HG02678 (cell line): ENCODE data around the gene NTF3.

Experiments used
- ATAC-seq: cut with Tn5 transposase; IDR thresholded peaks from one replicate; pipeline ENCODE4 v1.9.1; 2021; ENCODE audit warnings: mild to moderate bottlenecking, moderate library complexity; ENCODE audit not compliant: unreplicated experiment

The NTF3 gene

GRCh38 chr12:5432011-5432400 is at the start of gene NTF3:
NTF3 (plus strand) TSS chr12:5432108; CDS start chr12:5432325, 217 bp downstream.
- no peak for ATAC-seq

DNA sequence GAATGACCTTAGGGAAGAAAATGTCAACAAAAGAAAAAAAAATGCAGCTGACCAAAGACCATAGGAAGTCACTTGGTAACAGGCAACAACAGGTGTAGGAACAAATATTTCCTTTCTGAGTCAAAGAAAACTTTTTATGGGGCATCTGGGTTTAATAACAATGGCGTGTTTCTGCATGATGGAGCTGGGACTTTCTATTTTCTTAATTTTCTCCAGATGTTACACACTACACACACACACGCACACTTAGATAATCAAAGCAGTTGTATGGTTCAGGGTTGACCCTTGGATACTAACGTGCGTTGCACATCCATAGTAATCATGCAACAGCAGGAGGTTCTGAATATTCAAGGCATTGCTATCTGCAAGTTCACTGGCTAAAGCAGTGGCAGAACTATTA is 47.9 kb upstream of the NTF3 start:
- ATAC-seq: no peak

DNA sequence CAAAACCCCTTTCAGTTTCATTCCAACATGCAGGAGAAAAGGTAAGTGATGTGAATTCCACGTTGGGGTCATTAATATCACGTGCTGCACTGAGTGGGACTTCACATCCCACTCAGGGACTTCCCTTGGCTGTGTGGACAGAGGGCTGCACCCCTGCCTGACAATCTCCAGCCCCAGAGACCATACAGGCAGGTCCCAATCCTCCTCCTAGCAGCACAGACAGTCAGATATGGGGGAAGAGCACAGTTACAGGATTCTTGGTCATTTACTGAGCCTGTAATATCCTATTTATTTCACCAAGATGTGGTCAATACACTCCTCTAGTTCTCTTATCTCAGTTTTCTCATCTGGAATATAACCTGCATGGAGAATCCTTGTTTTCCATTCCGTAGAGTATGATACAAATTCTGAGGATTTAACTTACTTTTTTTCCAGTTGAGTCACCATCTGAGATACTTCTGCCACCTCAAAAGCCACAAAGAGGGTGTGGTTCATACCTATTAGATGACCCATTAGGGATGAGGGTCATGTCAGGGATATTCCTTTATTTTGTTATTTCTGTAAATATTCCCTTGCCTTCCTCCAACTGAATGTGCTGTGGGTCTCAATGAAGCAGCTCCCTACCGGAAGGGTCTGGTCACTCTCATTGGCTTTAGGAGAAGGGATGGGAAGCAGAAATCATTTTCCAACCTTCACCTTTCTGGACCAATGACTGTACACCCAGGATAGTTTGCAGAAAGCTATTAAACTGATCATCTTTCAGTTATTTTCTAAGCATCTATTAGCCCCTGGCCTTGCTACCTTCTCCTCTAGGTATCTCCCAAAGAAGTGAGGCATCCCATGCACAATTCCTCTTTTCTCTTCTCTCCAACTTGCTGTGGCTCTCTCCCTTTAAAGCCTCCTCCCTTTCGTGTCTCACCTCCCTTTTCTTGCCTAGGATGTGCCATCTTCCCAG is 43.0 kb upstream of the NTF3 start:
- no peak for ATAC-seq

DNA sequence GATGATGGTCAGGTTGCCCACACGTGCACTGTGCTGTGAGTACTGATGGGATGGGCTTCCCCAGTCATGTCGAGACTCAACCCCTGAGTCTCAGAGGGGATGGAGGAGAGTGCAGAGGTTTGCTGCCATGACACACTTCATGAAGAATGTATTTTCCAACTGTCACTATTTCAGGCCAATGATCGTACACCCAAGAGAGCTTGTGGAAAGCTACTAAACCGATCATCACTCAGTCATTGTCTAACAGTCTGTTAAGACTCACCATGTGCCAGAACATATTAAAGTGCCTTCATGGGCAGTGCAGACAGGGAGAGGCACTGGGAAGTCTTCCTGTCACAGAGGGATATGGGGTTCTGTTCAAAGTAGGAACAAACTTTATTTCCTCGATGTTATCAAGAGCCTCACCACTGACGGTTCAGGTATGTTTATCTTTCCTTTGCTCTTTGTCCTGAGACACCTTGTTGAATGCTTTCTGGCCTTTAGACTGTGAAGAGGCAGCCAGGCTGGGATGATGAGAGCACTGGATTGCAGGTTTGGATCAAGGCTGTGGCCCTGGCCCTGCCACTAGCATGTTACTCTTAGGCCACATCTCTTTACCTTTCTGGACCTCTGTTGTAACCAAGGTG is 41.6 kb upstream of the NTF3 start:
- no peak for ATAC-seq

DNA sequence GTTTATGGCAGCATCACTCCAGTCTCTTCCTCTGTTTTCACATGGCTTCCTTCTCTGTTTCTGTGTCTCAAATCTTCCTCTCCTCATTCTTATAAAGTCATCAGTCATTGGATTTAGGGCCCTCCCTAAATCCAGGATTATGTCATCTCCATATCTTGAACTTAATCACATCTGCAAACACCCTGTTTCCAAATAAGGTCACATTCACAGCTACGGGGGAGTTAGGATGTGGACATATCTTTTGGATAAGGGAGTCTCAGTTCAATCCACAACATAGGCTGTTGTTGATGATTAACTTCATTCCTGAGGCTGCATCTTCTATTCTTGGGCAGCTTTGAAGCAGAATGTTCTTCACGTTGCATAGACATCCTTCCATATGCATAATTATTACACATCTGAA is 40.3 kb upstream of the NTF3 start:
- ATAC-seq: no peak

GRCh38 chr12:5392961-5393360 is 38.9 kb upstream of the NTF3 start:
- no peak for ATAC-seq

- no peak for ATAC-seq
Observed at GRCh38 chr12:5395443-5396271, 36.3 kb upstream of the NTF3 start.

DNA sequence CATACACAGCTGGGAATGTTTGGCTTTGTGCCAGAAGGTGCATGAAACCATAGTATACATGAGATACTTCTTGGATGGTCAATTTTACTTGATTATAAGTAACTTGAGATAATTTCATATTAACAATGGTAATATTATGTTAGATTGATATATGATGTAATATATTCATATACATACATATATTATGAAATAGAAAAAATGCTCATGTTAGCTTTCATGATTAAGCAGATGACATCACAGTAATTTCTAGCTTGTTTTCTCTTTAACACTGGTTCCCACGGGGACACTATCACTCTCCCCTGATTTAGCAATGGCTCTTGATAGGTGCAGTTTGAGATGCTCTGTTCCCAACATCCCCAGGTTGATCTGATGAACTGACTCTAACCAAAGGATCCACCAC is 35.4 kb upstream of the NTF3 start:
- no peak for ATAC-seq

GRCh38 chr12:5399266-5399665 is 32.6 kb upstream of the NTF3 start:
- ATAC-seq: no peak

DNA sequence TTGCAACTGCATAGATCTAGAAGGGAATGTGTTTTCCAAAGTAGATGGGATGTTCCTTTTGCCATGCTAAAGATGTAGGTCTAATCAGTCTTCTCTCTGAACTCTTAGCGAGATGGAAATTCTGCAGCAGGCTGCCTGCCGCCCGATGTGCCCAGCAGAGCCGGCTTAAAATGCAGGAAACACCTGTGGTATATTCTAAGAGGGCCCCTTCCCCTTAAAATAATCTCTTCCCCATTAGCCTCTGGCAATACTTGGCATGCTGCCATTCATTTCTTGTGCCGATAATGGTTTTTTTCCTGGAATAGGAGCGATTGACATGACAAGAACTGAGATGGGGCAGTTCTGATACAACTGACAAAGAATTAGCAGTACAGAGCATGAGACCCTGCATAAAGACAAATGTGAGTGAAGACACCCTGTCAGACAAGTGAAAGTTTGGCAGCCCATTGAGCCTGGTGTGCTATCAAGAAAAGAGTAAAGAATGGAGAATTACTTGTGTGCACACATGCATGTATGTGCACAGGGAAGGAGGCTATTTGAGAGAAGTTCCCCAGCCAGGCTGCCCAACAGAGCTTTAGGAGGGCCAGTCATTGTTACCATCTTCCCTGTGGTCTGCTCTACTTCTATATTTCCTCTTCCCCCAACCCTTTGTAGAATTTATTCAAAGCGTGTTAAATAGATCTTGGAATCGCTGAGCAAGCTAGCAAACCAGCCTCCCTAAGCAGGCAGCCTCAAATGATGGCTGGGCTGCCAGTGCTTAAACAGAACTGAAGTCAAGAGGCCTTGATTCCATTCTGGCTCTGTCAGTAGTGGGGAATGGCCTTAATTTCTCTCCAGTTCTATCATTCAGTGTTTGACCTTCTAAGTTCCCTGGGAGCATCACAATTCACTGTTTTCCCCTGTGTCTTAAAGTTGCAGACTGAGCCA is 29.6 kb upstream of the NTF3 start:
- ATAC-seq: no peak

- no peak for ATAC-seq
Observed at GRCh38 chr12:5403411-5403810, 28.5 kb upstream of the NTF3 start.

DNA sequence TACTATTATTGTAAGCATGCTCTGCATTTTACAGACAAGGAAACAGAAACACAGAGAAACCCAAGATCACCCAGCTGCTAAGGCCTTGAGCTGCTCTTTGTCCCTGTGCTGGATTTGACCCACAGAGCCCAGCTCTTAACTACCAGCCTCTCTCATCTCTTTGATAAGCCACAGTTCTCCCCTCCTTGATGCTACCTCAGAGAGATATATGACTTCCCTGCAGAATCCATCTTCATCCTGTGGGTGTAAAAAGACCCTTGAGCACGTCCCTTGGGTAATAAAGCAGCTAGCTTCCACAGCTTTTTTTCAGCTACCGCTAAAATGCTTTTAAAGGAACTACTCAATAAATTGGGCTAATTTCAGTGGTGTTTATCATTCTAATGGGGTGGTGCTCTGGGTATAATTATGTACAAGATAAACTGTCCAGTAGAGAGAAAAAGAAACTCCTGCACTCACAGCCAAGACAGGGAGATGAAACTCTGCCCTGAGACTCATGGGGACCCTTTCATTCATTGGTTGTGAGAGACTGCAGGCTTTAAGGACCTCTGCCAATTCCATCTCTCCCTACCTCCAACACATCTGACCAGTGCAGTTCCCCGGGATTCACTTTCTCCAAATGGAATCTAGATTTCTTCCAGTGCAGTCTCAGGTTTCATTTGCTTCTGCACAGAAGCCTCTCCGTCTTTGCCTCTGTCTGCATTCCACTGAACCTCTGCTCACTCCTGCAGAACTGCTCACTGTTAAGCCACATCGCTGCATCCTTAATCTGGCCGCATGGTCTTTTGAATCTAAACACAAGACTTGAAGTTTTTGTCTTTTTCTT is 24.7 kb upstream of the NTF3 start:
- no peak for ATAC-seq

DNA sequence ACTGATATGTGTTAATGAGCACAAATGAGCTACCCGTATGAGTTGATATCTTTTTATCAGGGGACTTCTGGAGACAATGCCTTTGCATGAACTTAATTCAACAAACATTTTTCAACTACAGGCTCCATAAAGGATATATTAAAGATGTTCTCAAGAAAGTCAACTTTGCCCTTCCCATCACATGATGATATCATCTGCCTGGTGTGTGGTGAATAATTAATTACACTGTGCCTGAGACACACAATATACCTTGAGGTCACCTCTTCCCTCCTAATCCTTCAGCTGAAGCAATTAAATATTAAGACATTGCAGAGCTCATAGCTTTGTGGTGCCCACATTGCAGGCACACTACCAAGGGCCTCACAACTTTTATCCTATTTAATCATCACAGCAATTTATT is 22.3 kb upstream of the NTF3 start:
- ATAC-seq: no peak

DNA sequence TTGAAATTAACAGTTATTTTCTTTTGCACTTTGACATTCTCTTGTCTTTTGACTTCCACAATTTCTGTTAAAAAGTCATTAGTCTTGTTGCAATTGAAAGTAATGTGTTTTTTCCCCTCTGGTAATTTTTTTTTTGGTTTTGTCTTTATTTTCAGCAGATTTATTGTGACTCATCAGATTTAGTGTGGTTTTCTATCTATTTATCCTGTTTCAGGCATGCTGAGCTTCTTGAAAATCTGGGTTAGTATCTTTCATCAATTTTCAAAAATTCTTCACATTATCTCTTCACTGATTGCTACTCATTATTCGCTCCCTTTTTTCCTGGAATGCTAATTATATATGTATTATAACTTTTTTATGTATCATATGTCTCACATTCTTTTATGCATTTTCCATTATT is 15.3 kb upstream of the NTF3 start:
- no peak for ATAC-seq

- ATAC-seq: no peak
Observed at GRCh38 chr12:5417500-5417899, 14.4 kb upstream of the NTF3 start.

- no peak for ATAC-seq
Observed at GRCh38 chr12:5428332-5429221, 3.3 kb upstream of the NTF3 start.

DNA sequence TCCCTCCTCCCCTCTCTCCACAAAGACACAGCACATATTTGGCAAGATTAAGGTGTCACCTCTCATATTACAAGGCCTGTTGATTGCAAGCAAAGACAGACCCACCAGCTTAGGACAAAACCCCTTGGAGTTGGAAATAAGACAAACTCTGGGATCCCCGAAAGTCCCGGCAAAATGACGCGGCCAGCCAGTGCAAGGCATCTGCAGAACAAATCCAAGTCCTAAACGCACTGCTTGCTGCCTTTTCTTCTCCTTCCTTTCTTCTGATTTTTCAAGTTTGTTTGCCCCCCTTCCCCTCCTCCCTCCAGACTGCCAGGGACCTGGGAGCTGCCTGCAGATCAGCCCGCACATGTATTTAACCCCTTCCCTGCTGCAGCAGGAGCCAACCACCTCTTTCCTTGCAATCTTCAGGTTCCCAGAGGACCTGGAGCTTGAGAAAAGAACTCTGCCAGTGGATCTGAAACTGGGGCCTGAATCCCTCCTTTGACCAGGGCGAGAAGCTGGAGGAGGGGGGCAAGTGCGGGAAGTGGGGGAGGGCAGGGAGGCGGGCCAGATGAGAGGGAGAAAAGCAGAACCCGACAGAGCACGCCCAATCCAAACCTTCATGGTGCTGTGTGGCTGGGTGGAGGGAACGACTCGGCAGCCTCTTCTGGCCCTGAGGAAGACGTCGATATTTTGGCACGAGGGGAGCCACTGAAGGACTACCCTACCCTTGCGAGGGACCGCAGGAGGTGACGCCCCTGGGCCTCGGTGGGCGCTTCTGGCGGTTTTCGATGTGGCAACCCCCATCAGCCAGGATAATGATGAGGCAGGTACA is 2.0 kb upstream of the NTF3 start:
- ATAC-seq: no peak
